GM21390 (cell line): Measurements from ENCODE around the gene FBXW9.
"Not testable (repeated sequence)": the region's sequence is repeated elsewhere in the genome, so short reads cannot be mapped to it uniquely, and the experiment has no call there.

Source experiments
- ATAC-seq: cut with Tn5 transposase; IDR thresholded peaks from one replicate; pipeline ENCODE4 v1.9.1; 2021; ENCODE audit not compliant: unreplicated experiment

Gene FBXW9

GRCh38 chr19:12696366-12697335 is at the start of gene FBXW9:
Gene FBXW9, minus strand, starts transcription at chr19:12696631. Its CDS starts 50 bp downstream, at chr19:12696581.
- peak; percentile 75 for ATAC-seq

GRCh38 chr19:12745166-12745897 is 48.9 kb upstream of the FBXW9 start:
- ATAC-seq = no peak

- no peak for ATAC-seq
Observed at GRCh38 chr19:12737835-12738351, 41.5 kb upstream of the FBXW9 start.

- peak; percentile 74 for ATAC-seq
Observed at GRCh38 chr19:12736995-12737834, 40.8 kb upstream of the FBXW9 start, which contains the start of gene GET3. Gene GET3, plus strand, starts transcription at chr19:12737497. Its CDS starts 9 bp downstream, at chr19:12737506.

- no peak for ATAC-seq
Observed at GRCh38 chr19:12733369-12734214, 37.2 kb upstream of the FBXW9 start.

GRCh38 chr19:12731337-12731736 is 34.9 kb upstream of the FBXW9 start:
- ATAC-seq = no peak

GRCh38 chr19:12730064-12730463 is 33.6 kb upstream of the FBXW9 start:
- ATAC-seq = no peak

- no peak for ATAC-seq
Observed at GRCh38 chr19:12727745-12728433, 31.5 kb upstream of the FBXW9 start.

GRCh38 chr19:12726988-12727316 is 30.5 kb upstream of the FBXW9 start:
- ATAC-seq = no peak

- ATAC-seq = not testable (repeated sequence)
Observed at GRCh38 chr19:12725612-12726011, 29.2 kb upstream of the FBXW9 start.

- ATAC-seq = no peak
Observed at GRCh38 chr19:12723641-12724426, 27.4 kb upstream of the FBXW9 start, which contains the start of gene TNPO2. Gene TNPO2, minus strand, starts transcription at chr19:12723932. Its CDS starts 2,955 bp downstream, at chr19:12720977.

GRCh38 chr19:12723381-12723640 is 26.9 kb upstream of the FBXW9 start:
- no peak for ATAC-seq

- peak; percentile 70 for ATAC-seq
Observed at GRCh38 chr19:12722566-12723380, 26.3 kb upstream of the FBXW9 start.

- no peak for ATAC-seq
Observed at GRCh38 chr19:12721656-12722565, 25.5 kb upstream of the FBXW9 start.

GRCh38 chr19:12720851-12721655 is 24.6 kb upstream of the FBXW9 start:
- no peak for ATAC-seq

- no peak for ATAC-seq
Observed at GRCh38 chr19:12720296-12720695, 23.9 kb upstream of the FBXW9 start.
